OCI-LY1 (cell line): ENCODE data around the gene IFNK.

Experiments used
- H2AFZ ChIP-seq: fragments of 200-600 bp; sonication (generic), shearing (Covaris generic); 2 replicates; pipeline ENCODE4 v1.6.0; 2014; ENCODE audit warnings: antibody characterized with exemption, mild to moderate bottlenecking, low read length
- H3F3A ChIP-seq: fragments of 200-600 bp; sonication (generic), shearing (Covaris generic); 2 replicates; pipeline ENCODE4 v1.6.0; 2014; ENCODE audit warnings: mild to moderate bottlenecking, antibody characterized with exemption, low read length, moderate library complexity; ENCODE audit not compliant: insufficient read depth
- H3K27ac ChIP-seq: fragments of 200-600 bp; sonication (generic); 2 replicates; pipeline ENCODE4 v1.5.1; 2014; ENCODE audit warnings: low read length, mixed run types, mild to moderate bottlenecking, low read depth; ENCODE audit not compliant: poor library complexity, severe bottlenecking
- H3K27me3 ChIP-seq: fragments of 200-600 bp; sonication (generic); 2 replicates; pipeline ENCODE4 v1.6.0; 2014; ENCODE audit warnings: antibody characterized with exemption, mild to moderate bottlenecking, low read length, moderate library complexity; ENCODE audit not compliant: insufficient read depth
- H3K36me3 ChIP-seq: fragments of 200-600 bp; sonication (generic); 2 replicates; pipeline ENCODE4 v1.6.1; 2014; ENCODE audit warnings: mild to moderate bottlenecking, antibody characterized with exemption, low read length, moderate library complexity, mixed read lengths; ENCODE audit not compliant: insufficient read depth
- H3K4me1 ChIP-seq: fragments of 200-600 bp; sonication (generic); 2 replicates; pipeline ENCODE4 v1.5.1; 2014; ENCODE audit warnings: mild to moderate bottlenecking, low read length, moderate library complexity; ENCODE audit not compliant: insufficient read depth, severe bottlenecking
- H3K4me2 ChIP-seq: fragments of 200-600 bp; sonication (generic), shearing (Covaris generic); 2 replicates; pipeline ENCODE4 v1.6.1; 2014; ENCODE audit warnings: low read length
- H3K4me3 ChIP-seq: fragments of 200-600 bp; sonication (generic); 2 replicates; pipeline ENCODE4 v1.5.1; 2014; ENCODE audit warnings: low read length, low read depth, mild to moderate bottlenecking, mixed read lengths; ENCODE audit not compliant: poor library complexity, severe bottlenecking
- H3K79me2 ChIP-seq: fragments of 200-600 bp; shearing (Covaris generic); 2 replicates; pipeline ENCODE4 v1.6.1; 2016; ENCODE audit warnings: mixed run types, low read length, mixed read lengths; ENCODE audit not compliant: insufficient read depth
- H3K9ac ChIP-seq: fragments of 200-600 bp; sonication (generic), shearing (Covaris generic); 2 replicates; pipeline ENCODE4 v1.6.1; 2014; ENCODE audit warnings: mild to moderate bottlenecking, low read length, mixed read lengths
- H3K9me2 ChIP-seq: fragments of 200-600 bp; sonication (generic), shearing (Covaris generic); 2 replicates; pipeline ENCODE4 v1.6.1; 2014; ENCODE audit warnings: low read depth, mild to moderate bottlenecking, low read length, mixed read lengths
- H3K9me3 ChIP-seq: fragments of 200-600 bp; shearing (Covaris generic); 2 replicates; pipeline ENCODE4 v1.6.1; 2014; ENCODE audit warnings: low read length, mixed read lengths
- H4K20me1 ChIP-seq: fragments of 200-600 bp; sonication (generic), shearing (Covaris generic); 2 replicates; pipeline ENCODE4 v1.6.0; 2016; ENCODE audit warnings: mild to moderate bottlenecking, low read length; ENCODE audit not compliant: insufficient read depth
- CTCF ChIP-seq: fragments of 200-600 bp; sonication (generic), shearing (Covaris generic); IDR thresholded peaks from 2 replicates; pipeline ENCODE4 v1.5.1; 2017; ENCODE audit warnings: mild to moderate bottlenecking, antibody characterized with exemption, low read length, moderate library complexity, mixed read lengths
- EZH2 ChIP-seq: fragments of 200-600 bp; sonication (generic), shearing (Covaris generic); IDR thresholded peaks from 2 replicates; pipeline ENCODE4 v1.8.0; 2017; ENCODE audit warnings: borderline replicate concordance, mixed run types, mild to moderate bottlenecking, antibody characterized with exemption, low read length, moderate library complexity, mixed read lengths

The IFNK gene

GRCh38 chr9:27487927-27488326, 36.2 kb upstream of the IFNK start:
- Histone ChIP-seq H3K9ac (no peak overlapping the region), H3K79me2 (no peaks in the 10 kb centered on the region), H2AFZ (no peak overlapping the region), H3F3A (no peaks in the 10 kb centered on the region), H4K20me1 (no peaks in the 10 kb centered on the region), H3K9me2 (no peaks in the 10 kb centered on the region), H3K9me3 (no peaks in the 10 kb centered on the region), H3K27ac (no peak overlapping the region), H3K4me1 (no peaks in the 10 kb centered on the region), H3K4me3 (no peak overlapping the region), H3K36me3 (no peaks in the 10 kb centered on the region), H3K27me3 (no peaks in the 10 kb centered on the region), H3K4me2 (no peak overlapping the region)
- TF ChIP-seq EZH2 (no peak), CTCF (no peak)

DNA sequence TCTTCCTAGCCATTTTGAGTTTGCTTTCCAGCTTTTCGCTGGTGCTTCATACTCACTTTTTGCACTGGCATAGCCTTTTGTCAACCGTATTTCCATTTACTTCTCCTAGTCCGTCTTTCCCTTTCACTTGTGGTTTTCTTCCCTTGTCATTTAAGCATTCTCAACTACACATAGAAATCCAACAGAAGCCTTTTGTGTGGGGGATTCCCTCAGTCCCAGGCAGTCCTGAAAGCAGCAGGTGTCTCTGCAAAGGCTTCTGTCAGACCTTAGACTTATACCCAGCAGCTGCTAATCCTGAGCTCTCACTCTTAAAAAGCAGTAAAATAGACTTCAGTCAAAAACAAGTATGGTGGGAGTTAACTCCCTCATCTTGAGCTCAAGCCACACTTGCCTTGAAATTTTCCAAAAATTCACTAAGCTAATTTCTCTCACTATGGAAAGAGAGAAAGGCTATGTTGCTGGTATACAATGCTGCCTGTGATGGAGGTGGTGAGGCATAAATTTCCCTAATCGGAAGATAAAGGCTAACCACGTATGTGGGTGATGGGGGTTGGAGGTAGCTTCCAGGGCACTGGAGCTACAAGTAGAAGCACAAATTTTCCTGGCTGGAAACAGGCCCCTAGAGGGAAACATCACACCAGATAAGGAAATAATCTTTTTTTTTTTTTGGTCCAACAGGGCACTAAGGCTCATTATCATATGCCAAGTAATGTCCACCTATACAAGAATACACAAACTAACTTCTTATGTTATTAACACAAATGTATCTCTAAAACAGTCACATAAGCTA, 34.8 kb upstream of the IFNK start:
- no peak overlapping the region for H3K4me2 ChIP-seq

DNA sequence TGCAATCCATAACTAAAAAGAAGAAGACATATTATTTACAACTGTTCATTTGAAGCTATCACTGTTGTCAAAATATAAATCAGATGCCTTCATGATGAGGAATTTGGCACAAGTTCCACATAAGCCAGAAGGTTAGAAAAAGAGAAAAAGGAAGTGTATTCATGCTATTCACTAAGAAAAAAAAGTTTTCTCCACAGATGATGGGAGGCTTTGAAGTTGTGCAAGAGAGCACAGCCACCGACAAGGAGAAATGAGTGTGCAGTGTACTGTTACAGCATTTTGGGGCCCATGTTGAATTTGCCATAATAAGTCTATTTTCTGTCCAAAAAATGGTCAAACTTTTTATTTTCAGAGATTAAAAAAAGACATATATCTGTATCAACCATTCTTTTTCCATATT, 32.9 kb upstream of the IFNK start:
- Histone ChIP-seq H3K27ac (no peak overlapping the region), H3K9me2 (no peaks in the 10 kb centered on the region), H2AFZ (no peak overlapping the region), H3K27me3 (no peaks in the 10 kb centered on the region), H4K20me1 (no peaks in the 10 kb centered on the region), H3K36me3 (no peaks in the 10 kb centered on the region), H3K4me2 (no peak overlapping the region), H3K4me3 (no peak overlapping the region), H3F3A (no peaks in the 10 kb centered on the region), H3K9me3 (no peaks in the 10 kb centered on the region), H3K79me2 (no peaks in the 10 kb centered on the region), H3K9ac (no peak overlapping the region), H3K4me1 (no peaks in the 10 kb centered on the region)
- TF ChIP-seq EZH2 (no peak), CTCF (no peak)

More for the DNA sequence above, 34.8 kb upstream of the IFNK start:
- Histone ChIP-seq H3K4me3 (no peak overlapping the region), H3K9me2 (no peaks in the 10 kb centered on the region), H3K4me1 (no peaks in the 10 kb centered on the region), H3F3A (no peaks in the 10 kb centered on the region), H3K79me2 (no peaks in the 10 kb centered on the region), H3K27me3 (no peaks in the 10 kb centered on the region), H3K36me3 (no peaks in the 10 kb centered on the region), H3K9me3 (no peaks in the 10 kb centered on the region), H4K20me1 (no peaks in the 10 kb centered on the region), H3K9ac (no peak overlapping the region), H2AFZ (no peak overlapping the region), H3K27ac (no peak overlapping the region)
- TF ChIP-seq EZH2 = no peak
- TF ChIP-seq CTCF = no peak
